H1 (cell line): Measurements from ENCODE around the gene RNF32.

Source experiments
- BACH1 ChIP-seq: IDR thresholded peaks from 2 replicates; pipeline ENCODE4 v1.6.1; 2012; ENCODE audit warnings: low read length, improper control_type of control experiment
- CEBPB ChIP-seq: IDR thresholded peaks from 2 replicates; pipeline ENCODE4 v1.6.1; 2012; ENCODE audit warnings: low read depth, low read length
- CHD2 ChIP-seq: IDR thresholded peaks from 2 replicates; pipeline ENCODE4 v1.6.1; 2012; ENCODE audit warnings: low read length, improper control_type of control experiment
- EGR1 ChIP-seq: IDR thresholded peaks from 2 replicates; pipeline ENCODE4 v1.6.1; 2011; ENCODE audit warnings: low read depth, low read length, borderline replicate concordance
- EP300 ChIP-seq, 2 experiments: IDR thresholded peaks; 1 replicate in 1 of 2; 2 replicates in 1 of 2; pipeline ENCODE4 v1.6.1; 2011 to 2012; ENCODE audit warnings: low read depth in 2 of 2, low read length in 2 of 2, mild to moderate bottlenecking in 2 of 2, borderline replicate concordance in 1 of 2, inconsistent platforms in 1 of 2, moderate library complexity in 1 of 2
- EZH2 ChIP-seq: fragments of 200-600 bp; sonication (generic); IDR thresholded peaks from 2 replicates; pipeline ENCODE4 v1.7.1; 2012; ENCODE audit warnings: low read depth, mild to moderate bottlenecking, moderate library complexity, low read length, inconsistent platforms; ENCODE audit not compliant: severe bottlenecking
- POLR2A ChIP-seq, 2 experiments: IDR thresholded peaks; 1 replicate in 1 of 2; 2 replicates in 1 of 2; pipeline ENCODE4 v1.6.1; 2011; ENCODE audit warnings: low read depth in 2 of 2, low read length in 2 of 2, mild to moderate bottlenecking in 2 of 2; ENCODE audit errors: control extremely low read depth in 1 of 2
- RFX5 ChIP-seq: IDR thresholded peaks from 2 replicates; pipeline ENCODE4 v1.6.1; 2011; ENCODE audit warnings: low read depth, low read length, improper control_type of control experiment, borderline replicate concordance
- SUZ12 ChIP-seq: fragments of 200-600 bp; sonication (generic); IDR thresholded peaks from 2 replicates; pipeline ENCODE4 v1.6.1; 2012; ENCODE audit warnings: mild to moderate bottlenecking, inconsistent platforms, low read length, moderate library complexity, mixed read lengths
- TEAD4 ChIP-seq: IDR thresholded peaks from 2 replicates; pipeline ENCODE4 v1.6.1; 2012; ENCODE audit warnings: low read depth, low read length, inconsistent platforms, mixed read lengths
- YY1 ChIP-seq: IDR thresholded peaks from 2 replicates; pipeline ENCODE4 v1.6.1; 2011; ENCODE audit warnings: low read depth, mild to moderate bottlenecking, low read length
- TF ChIP-seq, protein P1 (sequence below): IDR thresholded peaks from 2 replicates; pipeline ENCODE4 v1.6.1; 2011; ENCODE audit warnings: low read length, improper control_type of control experiment
- TF ChIP-seq, protein P2 (sequence below), 3 experiments: IDR thresholded peaks; 1 replicate in 2 of 3; 2 replicates in 1 of 3; pipeline versions ENCODE4 v1.5.1 to v1.6.1; 2011; ENCODE audit warnings: low read length in 3 of 3, mild to moderate bottlenecking in 3 of 3, inconsistent platforms in 2 of 3, low read depth in 1 of 3, moderate library complexity in 1 of 3; ENCODE audit not compliant: insufficient read depth in 1 of 3; ENCODE audit errors: control extremely low read depth in 1 of 3

DNA sequence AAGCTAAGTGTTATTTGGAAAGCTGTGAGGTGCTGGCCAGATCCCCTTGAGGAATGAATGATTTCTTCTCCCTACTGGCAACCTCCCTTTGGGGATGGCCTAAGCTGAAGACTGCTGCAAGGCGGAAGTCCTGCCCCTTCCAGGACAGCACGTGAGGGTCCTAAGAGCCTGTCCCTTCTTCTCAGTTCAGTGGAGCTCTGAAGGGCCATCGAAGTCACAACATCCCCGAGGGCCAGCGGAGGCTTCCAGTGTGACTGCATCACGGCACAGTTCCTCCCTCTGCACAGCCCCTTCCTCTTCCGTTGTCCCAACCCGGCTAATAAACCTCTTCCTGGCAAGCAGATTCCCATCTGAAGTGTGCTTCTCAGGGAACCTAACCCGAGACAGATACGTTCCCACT, 43.7 kb downstream of the RNF32 start:
- TF ChIP-seq, protein P1, sequence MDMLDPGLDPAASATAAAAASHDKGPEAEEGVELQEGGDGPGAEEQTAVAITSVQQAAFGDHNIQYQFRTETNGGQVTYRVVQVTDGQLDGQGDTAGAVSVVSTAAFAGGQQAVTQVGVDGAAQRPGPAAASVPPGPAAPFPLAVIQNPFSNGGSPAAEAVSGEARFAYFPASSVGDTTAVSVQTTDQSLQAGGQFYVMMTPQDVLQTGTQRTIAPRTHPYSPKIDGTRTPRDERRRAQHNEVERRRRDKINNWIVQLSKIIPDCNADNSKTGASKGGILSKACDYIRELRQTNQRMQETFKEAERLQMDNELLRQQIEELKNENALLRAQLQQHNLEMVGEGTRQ = no peak
- TF ChIP-seq BACH1 (no peak), YY1 (no peak), RFX5 (no peak), CEBPB (no peak), SUZ12 (no peak), EP300 (IDR thresholded peaks at IDR 0.05; ENCODE audit: borderline replicate concordance in 1 of 2, low read depth in 2 of 2, low read length in 2 of 2) (no peak), TEAD4 (no peak), EZH2 (no peak), EGR1 (no peak), CHD2 (no peak), POLR2A (IDR thresholded peaks at IDR 0.05; ENCODE audit: control extremely low read depth in 1 of 2, low read depth in 2 of 2, low read length in 2 of 2) (no peak)
- TF ChIP-seq, protein P2, sequence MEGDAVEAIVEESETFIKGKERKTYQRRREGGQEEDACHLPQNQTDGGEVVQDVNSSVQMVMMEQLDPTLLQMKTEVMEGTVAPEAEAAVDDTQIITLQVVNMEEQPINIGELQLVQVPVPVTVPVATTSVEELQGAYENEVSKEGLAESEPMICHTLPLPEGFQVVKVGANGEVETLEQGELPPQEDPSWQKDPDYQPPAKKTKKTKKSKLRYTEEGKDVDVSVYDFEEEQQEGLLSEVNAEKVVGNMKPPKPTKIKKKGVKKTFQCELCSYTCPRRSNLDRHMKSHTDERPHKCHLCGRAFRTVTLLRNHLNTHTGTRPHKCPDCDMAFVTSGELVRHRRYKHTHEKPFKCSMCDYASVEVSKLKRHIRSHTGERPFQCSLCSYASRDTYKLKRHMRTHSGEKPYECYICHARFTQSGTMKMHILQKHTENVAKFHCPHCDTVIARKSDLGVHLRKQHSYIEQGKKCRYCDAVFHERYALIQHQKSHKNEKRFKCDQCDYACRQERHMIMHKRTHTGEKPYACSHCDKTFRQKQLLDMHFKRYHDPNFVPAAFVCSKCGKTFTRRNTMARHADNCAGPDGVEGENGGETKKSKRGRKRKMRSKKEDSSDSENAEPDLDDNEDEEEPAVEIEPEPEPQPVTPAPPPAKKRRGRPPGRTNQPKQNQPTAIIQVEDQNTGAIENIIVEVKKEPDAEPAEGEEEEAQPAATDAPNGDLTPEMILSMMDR (IDR thresholded peaks at IDR 0.05; ENCODE audit: control extremely low read depth in 1 of 3, insufficient read depth in 1 of 3, low read depth in 1 of 3, low read length in 3 of 3) = no peak
